Activated effector memory CD4-positive, alpha-beta T cell treated with anti-CD3 and anti-CD28 coated beads, Interleukin-2, amount 50 U/mL, for 16 hours (primary cell): ENCODE results near the gene PPP1R9A.

Source experiments
- DNase-seq: peaks from one replicate; pipeline ENCODE4 v3.0.0-alpha.2; 2020

The PPP1R9A gene

DNA sequence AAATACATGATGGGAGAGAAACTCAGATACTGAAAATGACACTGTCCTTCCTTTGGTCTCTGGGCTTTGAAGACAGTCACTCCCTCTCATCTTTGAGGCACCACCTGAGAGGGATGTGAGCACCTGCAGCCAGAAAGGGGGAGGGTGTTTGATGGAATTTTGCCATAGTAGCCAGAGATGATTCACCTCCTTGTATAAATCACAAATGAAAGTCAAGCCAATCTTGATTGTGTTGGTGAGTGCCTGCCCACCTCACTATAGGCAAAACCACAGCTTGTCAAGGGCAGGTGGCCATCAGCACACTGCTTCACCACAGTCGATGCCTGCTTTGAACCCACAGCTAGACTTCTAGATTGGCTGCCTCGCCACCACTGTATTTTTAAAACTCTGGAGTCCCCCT is 368.7 kb downstream of the PPP1R9A start:
- DNase-seq, result no peak

DNA sequence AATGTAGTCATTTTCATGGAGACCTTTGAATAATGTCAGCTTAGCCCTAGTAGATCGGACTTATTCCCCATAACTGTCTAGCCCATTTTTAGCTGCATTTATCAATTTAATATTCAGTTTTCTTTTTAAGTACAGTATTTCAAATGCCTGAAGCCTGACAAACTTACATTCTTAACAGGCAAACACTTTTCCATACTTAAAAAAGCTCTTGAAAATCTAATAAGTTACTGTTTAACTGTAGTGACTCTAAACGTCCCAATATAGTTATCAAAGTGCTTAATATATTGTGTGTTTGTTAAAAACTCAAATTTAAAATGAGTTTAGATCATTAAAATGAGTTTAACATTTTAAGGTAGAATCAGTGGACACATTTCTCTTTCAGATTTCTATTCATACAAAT is 372.0 kb downstream of the PPP1R9A start:
- no peak for DNase-seq

DNA sequence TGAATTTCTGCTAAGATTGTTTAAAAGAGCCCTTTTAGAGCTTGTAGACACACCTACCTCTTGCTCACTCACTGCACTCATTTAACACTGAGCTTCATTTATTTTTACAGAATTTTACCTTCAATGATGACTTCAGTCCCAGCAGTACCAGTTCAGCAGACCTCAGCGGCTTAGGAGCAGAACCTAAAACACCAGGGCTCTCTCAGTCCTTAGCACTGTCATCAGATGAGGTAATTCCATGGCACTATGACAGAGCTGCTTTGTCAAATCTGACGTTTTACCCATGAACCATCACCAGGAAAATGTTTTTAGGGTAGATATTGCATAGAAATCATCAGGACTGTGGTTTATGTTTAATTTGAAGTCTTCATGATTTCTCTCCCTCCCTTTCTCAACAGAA is 378.7 kb downstream of the PPP1R9A start:
- no peak for DNase-seq

DNA sequence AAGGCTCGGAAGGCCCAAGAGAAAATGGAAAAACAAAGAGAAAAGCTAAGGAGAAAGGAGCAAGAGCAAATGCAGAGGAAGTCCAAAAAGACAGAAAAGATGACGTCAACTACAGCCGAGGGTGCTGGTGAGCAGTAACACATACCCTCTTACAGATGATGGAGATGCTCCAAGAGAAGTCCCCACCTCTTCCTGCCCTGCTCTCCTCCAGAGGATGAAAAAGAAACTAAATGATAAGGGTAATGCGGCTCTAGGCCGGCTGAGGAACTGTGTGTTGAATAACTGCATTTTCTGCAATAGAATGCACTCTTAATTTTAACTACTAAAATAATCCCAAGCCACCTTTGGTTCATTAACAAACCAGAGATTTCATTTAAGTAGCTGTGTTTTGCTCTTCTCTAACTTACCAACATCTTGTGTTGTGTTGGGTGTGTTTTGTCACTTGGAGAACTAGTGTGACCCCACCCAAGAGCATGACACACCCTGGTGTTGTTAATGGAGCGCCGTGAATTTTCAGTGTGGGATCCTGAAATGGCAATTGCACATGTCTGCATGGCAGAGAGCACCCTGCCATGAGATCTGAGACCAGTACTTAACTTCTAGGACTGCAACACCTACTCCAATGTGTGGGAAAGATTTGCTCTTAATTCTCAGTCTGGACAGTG is 382.9 kb downstream of the PPP1R9A start:
- no peak for DNase-seq

DNA sequence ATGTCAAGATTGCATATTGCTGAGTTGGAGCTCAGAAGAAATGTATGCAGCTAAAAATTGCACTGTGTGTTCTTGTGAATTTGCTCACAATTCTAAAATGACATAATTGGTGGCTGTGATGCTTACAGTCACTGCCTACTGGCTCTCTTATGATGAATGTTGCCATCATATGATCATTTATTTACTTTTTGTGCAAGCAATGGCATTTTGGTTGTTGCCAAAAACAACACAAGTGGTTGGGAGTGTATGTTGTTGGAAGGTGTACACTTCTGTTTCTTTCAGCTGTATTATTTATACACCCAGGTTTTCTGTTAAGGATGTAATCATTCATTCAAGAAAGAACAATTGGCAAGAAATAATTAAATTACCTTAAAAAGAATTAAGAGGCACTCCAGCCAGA is 388.0 kb downstream of the PPP1R9A start:
- no peak for DNase-seq

DNA sequence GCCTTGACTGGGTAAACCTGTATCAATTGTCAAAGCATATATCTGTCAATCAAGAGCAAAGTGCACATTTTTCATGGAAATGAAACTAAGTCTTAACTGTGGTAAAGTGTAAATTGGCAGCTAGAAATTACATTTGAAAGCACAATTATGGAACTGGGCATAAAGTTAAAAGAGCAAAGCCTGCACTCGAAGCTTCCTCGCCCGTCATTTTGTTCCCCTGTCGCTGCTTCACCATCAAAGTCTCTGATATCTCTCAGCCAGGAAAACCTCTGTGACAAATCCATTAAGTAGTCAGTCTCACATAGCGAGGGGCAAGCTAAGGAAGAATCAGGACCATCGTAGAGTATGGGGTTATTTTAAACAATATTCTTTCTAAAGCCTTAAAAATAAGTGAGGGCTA is 389.1 kb downstream of the PPP1R9A start:
- no peak for DNase-seq

DNA sequence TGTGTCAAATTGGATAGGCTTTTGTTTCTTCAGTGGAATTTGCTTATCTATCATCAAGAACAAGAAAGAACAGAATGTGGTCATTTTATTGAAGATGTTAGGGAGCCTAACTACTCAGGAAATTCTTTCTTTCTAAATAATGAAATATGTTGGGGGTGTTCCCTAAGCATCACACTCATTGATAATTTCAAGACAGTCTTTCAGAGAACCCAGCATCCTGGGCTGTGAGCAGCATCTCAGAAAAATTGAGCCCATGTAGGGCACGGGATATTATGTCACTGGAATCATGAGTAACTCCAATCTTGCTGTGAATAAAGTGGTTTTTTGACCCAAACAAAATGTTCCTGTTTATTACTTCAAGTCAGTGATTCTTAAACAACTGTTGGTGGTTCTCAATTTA is 389.6 kb downstream of the PPP1R9A start:
- no peak for DNase-seq

DNA sequence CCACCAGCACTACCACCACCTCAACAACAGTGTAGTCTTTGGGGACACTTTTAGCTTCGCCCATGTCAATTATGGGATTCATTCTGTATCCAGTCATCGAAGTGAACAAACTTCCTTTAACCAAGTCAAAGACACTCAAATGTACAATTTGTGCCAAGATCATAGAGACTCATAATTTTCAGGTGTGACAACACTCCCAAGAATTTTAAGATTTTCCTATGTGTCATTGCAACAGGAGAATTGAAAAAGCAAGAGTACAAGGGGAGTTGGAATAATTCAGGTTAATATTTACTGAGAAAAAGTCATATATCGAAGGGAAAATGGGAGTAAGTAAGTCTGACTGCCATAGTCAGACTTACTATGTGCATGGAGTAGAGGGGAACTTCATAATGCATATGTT is 390.7 kb downstream of the PPP1R9A start:
- DNase-seq, result no peak

DNA sequence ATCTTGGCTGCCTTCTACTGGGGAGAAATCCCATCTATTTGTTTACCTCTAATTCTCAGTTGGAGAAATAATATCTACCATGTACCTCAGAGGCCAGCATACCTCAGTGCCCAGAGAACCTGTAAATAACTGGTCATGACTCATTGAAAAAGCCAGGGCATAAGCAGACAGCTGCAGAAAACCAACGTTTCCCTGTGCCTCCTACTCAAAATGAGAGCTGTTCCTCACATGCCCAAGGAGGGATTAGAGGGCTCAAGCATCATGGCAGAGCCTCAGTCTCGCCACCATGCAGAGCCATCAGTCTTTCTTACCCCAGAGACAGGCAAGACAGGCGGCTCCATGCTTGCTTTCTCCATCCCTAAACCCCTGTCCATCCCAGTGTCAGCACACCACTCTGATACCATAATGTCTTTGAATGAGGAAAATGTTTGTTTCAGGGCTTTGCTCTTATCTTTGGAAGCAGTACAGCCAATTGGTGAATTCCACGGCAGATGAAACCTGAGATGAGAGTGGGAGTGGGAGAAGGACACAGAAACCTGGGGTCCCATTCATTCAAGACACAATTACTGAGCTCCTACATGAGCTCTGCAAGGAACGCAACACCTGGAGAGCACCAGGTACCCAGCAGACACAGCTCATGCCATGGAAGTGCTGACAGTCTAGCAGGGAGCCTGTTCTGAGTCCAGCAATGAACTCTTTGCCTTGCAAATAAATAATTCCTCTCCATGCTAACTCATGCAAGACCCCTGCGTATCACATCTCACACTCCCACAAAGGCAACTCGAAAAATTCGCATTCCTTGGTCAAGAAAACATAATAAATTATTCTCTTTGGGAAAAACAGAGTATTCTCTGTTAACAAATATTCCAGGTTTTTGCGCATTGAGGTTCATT is 395.9 kb downstream of the PPP1R9A start:
- DNase-seq, result no peak

DNA sequence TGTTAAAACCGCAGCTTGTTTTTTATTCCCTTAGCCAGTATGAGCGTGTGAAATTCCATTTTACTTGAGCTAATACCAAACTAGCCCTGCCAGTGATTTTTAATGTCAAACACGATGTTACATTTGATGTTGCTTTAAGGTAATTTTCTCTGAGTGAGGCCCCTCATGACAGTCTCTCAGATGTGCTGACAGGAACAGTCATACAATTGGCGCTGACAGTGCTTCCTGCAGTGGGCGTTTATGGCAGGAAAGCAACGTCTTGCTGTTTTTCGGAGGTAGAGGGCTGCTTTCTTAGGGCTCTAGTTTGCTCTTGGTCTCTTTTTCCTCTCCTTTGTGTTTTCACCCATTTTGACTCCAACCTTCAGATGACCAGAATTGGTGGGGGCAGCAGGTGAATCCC is 397.6 kb downstream of the PPP1R9A start:
- DNase-seq, result no peak

DNA sequence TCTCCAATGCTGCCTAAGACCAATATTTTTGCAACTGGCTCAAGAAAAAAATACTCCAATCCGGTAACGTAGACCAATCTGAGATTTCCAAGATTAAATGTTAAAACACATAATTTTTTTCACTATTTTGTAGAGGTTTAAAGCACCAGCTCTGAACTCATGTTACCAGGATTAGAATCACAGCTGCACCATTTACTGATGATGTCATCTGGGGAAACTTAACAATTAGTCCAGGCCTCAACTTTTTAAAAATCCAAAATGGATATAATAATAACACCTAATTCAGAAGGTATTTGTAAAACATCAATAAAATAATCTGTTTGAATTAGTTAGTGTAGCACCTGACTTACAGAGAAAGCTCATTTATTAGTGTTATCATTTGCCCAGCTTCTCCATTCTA is 402.6 kb downstream of the PPP1R9A start:
- DNase-seq, result no peak

DNA sequence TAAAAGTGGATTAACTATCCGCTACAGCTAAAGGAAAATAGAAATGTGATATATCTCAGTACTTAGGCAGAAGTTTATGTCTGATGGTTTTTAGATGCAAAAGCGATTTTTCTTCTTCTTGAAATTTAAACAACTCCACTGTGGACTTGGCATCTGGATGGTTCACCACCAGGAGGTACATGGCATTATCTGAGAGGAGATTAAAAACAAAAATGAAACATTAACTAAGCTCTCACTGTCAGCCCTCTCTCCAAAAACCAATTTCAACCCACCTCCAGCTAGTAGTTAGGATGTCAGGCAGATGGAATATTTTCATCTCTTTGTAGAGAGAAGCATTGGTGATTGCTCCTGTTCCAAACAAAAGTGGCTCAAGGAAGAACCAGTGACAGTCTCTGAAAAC is 404.0 kb downstream of the PPP1R9A start:
- DNase-seq, result no peak

DNA sequence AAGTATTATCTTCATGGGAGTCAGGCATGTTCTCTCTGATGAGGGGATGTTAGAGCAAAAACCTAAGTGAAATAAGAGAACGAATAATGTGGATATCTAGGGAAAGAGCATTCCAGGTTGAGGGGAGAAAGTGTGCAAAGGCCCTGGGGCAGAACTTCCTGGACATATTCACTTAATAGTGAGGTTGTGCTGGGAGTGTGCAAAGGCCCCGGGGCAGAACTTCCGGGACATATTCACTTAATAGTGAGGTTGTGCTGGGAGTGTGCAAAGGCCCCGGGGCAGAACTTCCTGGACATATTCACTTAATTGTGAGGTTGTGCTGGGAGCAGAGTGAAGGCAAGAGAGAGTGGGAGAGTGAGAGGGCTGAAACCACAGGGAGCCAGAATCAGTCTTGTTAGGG is 405.2 kb downstream of the PPP1R9A start:
- no peak for DNase-seq

DNA sequence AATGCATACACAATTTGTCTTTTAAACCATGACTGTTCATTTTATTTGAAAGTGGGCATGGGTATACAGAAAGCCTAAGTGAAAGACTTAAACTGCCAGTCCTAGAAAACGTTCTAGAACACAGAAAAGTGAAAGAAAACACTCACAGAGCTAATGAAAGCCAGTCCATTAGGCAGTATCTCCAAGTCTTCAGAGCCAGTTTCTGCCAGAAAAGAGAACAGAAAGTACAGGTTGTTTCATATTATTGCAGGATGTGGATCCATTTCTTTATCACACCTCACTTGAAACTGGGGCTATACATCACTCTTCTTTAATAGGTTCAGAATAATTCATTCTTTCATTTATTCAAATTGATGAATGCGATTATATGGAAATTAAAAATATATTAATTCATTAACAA is 409.2 kb downstream of the PPP1R9A start:
- no peak for DNase-seq

DNA sequence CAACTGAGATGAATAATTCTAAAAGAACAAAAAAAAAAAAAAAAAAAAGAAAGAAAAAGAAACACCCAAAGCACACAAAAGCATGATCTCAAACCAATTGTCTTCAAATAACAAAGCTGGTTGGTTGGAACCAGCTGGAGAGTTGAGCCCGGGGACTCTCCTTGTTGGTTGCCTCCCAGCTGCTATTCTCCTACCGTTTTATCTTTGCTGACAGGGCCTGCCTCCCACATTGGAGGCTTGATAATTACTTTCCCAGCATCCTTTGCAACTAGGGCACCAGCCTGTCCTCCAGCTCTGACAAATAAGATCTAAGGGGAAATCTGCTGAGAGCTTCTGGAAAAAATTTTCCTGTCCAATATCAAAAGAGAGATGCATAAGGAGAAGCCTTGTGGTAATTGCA is 410.2 kb downstream of the PPP1R9A start:
- DNase-seq, result no peak

DNA sequence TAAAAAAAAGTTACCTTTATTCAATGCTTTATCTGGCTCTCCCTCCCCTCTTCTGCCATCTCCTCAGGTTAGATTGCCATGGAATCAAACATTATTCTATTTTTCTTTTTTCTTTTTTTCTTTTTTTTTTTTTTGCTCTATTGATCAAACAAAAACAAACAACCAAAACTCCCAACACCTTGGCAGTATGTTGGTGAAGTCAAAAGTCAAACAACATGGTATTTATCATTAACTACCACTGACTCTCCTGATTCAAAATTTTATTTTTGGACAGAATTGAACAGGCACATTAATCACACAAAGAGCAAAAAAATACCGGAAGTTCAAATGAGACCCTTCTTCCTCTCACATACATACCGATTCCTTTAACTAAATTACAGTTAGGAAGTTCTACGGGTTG is 410.6 kb downstream of the PPP1R9A start:
- DNase-seq, result no peak

DNA sequence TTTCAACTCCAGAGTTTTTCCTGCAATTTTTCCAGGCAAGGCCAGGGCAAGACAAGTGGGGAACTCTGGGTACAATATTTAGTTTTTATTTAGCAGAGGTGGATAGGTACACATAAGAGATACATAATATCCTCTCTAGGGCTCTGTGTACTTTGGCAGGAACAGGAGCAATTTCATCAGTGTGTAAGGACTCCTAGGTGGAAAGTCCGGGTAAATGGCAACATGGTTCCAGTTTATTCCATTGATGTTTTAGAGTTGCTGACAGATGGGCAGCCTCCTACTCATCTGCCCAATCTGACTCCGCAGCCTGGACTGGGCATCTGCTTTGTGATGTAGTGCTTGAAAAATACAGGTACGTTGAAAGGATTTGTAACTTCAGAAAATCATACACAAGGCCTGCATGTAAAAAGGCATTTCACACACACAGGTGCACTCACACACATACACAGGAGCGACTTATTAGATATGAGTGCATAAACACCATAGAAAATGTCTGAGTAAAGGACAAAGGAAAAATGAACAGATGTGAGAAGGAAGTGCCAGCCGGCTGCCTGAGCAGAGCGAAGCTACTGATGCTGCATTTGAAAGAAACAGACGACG is 411.2 kb downstream of the PPP1R9A start:
- DNase-seq, result no peak

DNA sequence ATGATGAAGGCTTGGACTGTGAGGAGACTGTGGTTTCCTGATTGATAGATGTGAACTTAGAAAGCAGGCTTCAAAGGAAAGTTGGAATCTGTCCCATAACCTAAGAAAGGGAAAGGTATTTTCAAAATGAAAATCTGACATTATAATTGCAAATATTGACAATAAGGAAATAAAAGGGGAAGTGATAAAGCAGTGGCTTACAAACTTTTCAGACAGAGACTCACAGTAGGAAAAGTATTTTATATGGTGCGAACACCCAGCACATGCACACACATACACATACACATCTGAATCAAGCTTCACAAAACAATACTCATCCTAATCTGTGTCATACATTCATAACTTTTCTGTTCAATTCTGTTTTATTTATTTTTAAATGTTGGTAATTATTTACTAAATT is 412.2 kb downstream of the PPP1R9A start:
- DNase-seq, result no peak

DNA sequence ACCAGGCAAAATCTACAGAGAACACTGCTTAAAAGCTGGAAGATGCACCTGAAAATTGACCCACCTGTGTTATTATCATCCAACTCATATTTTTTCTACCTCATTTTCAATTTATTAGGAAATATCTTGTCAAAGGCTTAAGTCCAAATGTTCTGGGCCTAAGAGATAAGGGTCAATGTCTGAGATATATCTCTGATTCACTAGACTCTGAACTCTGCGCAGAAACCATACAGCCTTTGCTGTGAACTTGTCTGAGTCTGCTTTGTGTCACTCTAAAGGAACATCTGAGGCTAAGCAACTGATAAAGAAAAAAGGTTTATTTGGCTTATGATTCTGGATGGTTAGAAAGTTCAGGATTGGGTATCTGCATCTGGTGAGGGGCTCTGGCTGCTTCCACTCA is 413.3 kb downstream of the PPP1R9A start:
- no peak for DNase-seq

DNA sequence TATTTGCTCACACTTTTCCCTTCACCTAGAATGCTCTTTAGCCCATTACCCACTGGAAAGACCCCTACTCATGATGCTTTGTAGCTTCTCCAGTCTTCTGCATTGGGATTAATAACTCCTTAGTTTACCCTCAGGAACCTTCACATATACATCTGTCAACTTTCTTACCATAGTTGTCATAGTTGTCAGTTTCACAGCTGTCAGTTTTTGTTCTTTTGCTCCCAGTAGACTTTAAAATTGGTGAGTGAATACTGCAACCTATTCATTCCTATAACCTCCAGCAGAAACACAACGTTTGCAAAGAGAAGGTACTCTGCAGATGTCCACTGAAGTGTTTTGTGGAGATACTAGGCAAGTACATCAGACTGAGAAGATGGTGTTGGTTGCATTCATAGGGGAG is 414.3 kb downstream of the PPP1R9A start:
- no peak for DNase-seq

DNA sequence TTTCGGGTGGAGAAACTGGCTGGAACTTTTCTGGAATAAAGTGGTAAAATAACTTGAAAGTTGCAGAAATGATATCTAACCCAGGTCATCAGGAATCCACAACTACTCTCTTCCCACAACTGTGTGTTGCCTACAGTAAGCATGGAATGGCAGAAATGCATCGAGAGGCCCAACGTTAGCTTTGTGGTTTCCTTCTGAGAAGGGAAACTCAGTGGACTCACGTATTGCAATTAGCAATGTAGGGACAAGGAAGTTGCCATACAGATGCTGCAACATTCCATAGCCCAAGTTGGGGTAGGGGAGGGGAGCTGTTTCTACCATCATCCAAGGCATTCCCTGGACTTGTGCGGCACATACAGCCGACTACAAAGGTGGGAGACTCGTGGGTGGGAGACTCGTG is 415.0 kb downstream of the PPP1R9A start:
- DNase-seq, result no peak

DNA sequence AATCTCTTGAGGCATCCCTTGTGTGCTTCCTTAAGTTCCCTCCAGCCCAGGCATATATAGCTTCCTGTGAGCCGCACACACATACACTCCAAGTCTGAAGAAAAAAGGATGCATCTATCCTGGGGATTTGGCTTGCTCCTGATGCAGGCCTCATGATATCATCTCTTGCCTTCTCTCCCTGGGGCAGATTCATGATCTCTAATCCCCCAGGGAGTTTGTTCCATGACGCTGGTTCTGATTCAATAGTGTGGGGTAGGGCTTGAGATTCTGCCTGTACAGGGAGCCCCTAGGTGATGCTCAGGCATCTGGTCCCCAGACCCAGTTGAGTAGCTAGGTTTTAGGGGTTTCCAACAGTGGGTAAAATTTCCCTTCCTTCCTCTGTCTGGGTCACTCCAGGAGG is 415.5 kb downstream of the PPP1R9A start:
- no peak for DNase-seq

DNA sequence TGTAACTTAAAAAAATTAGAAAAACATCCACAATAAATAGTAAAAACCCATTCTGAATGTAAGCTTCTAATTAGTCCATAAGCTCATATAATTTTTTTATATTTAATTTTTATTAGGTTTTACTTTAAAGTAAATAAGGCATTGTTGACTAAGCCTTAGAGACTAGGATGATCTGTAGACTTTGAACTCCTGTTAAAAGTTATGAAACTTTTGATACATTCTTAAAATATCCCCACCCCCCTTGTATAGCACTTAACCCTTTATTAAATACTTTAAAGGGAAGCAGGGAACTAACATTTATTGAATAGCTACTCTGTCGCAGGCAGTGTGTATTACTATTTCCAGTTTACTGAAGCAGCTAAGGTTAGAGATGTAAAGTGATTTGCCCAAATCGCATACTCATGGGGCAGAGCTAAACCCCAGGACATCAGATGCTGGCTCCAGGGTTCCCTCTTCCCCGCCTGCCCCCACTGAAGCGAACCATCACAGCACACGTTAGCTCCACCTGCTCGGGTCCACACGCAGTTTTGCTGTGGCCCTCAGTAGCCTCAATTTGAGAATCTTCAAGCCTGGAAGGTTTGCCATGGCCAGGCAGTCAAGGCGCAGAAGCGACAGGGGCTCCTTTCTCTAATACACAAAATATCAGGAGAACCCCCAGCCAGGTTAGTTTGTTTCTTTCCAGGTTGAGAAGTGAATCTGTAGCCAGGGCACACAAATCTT is 416.2 kb downstream of the PPP1R9A start:
- no peak for DNase-seq

DNA sequence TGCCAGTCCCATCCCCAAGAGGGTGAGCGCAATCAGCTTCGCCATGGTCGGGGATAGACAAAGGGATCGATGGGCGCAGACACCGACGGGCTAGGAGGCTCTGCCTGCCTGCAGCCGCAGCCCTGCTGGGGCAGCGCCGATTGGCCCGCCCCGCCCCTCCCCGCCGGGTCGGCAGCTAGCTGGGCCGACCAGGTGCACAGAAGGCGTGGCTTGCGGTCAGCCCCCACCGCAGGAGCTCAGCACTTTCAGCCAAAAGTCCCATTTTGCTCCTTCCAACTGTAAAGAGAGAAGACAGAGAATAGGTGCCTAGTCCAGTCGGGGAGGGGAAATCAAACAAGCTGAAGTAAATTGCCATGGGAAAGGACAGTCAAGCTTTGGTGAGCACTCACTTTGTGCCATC is 417.0 kb downstream of the PPP1R9A start, which contains the start of gene PON1:
Gene PON1 (minus strand): TSS at position 102 of the 400 bp plus-strand sequence. CDS start 57 bp downstream, at position 45.
- DNase-seq, result peak; percentile 64
